Kidney (tissue), 14 donors: ENCODE measurements around the gene HEPACAM2. TPM values are rescaled to one million over a fixed set of nuclear protein-coding genes. Genes with fewer than 3 reads are reported as not detected.

Source experiments
- DNase-seq, 5 donors: peaks; one replicate each; pipeline ENCODE4 v3.0.0-alpha.2; 2013 to 2020
- FAIRE-seq: peaks from 2 replicates; lab custom pipeline; 2012; peaks lifted over from hg19 to GRCh38; lab: Jason Lieb, UNC
- H3K27ac ChIP-seq, 2 donors: one replicate each; pipeline ENCODE4 v1.7.0; 2013; ENCODE audit warnings: low read depth in 2 of 2, low read length in 2 of 2, inconsistent platforms in 1 of 2
- H3K27me3 ChIP-seq: one replicate; pipeline ENCODE4 v1.7.1; 2013; ENCODE audit warnings: low read length, inconsistent platforms; ENCODE audit not compliant: control insufficient read depth, insufficient read depth
- H3K36me3 ChIP-seq, 3 donors: one replicate each; pipeline versions ENCODE4 v1.7.0 to v1.7.1; 2013; ENCODE audit warnings: low read length in 3 of 3, control low read depth in 1 of 3, inconsistent platforms in 1 of 3; ENCODE audit not compliant: insufficient read depth in 3 of 3, control insufficient read depth in 2 of 3
- H3K4me1 ChIP-seq, 3 donors: one replicate each; pipeline versions ENCODE4 v1.7.0 to v1.7.1; 2013; ENCODE audit warnings: low read length in 3 of 3, inconsistent platforms in 1 of 3, low read depth in 1 of 3; ENCODE audit not compliant: control insufficient read depth in 2 of 3, insufficient read depth in 2 of 3
- H3K4me3 ChIP-seq, 3 donors: one replicate each; pipeline versions ENCODE4 v1.7.0 to v1.8.1; 2013; ENCODE audit warnings: low read length in 3 of 3, control low read depth in 1 of 3, inconsistent platforms in 1 of 3
- H3K9ac ChIP-seq, 3 donors: one replicate each; pipeline versions ENCODE4 v1.7.0 to v1.7.1; 2013; ENCODE audit warnings: low read length in 3 of 3, control low read depth in 1 of 3, inconsistent platforms in 1 of 3
- H3K9me3 ChIP-seq, 3 donors: one replicate each; pipeline versions ENCODE4 v1.7.0 to v1.7.1; 2013; ENCODE audit warnings: low read length in 3 of 3, control low read depth in 1 of 3, inconsistent platforms in 1 of 3; ENCODE audit not compliant: control insufficient read depth in 2 of 3, insufficient read depth in 1 of 3
- intact Hi-C: fragments of 100-400 bp; cut with DNase I; formaldehyde crosslinking; loops from one replicate; pipeline ENCODE4 v1.11.1; 2022
- polyA plus RNA-seq: library from polyadenylated mRNA; stranded (reverse); fragments of 350-450 nt; fragmentation: Illumina TruSeq; extraction: RNeasy Lipid Tissue Mini Kit (QIAGEN cat#74804); gene quantifications from one replicate; pipeline ENCODE4 v1.2.3, GENCODE V29; 2014; ENCODE audit warnings: low read depth, low replicate concordance; ENCODE audit not compliant: insufficient read depth
- total RNA-seq: library from RNA; stranded (reverse); fragmentation: NEBNext Ultra II Directional; extraction: Animal tissue kit (Norgen Biotek cat#: 25700); gene quantifications from one replicate; pipeline ENCODE4 v1.2.1, GENCODE V29; 2021
- TF ChIP-seq, protein P1 (sequence below): IDR thresholded peaks from 3 replicates; pipeline ENCODE4 v1.5.1; 2012; ENCODE audit warnings: mild to moderate bottlenecking, moderate library complexity, borderline replicate concordance; ENCODE audit not compliant: insufficient read depth; ENCODE audit errors: extremely low read depth
- donor health status: control.
- donor health status: control.
- donor health status: control.
- donor health status: control.
- donor health status: control.
- donor health status: DM: yes; HTN: yes; CAD: no.
- donor health status: Normal renal cell carcinoma (clear cell type).

HEPACAM2 gene
- total and polyA plus RNA-seq, 2 donors from 2014 or later: 2.5 to 15.1 TPM

GRCh38 chr7:93179173-93179572 is 47.1 kb downstream of the HEPACAM2 start:
- TF ChIP-seq, protein P1, sequence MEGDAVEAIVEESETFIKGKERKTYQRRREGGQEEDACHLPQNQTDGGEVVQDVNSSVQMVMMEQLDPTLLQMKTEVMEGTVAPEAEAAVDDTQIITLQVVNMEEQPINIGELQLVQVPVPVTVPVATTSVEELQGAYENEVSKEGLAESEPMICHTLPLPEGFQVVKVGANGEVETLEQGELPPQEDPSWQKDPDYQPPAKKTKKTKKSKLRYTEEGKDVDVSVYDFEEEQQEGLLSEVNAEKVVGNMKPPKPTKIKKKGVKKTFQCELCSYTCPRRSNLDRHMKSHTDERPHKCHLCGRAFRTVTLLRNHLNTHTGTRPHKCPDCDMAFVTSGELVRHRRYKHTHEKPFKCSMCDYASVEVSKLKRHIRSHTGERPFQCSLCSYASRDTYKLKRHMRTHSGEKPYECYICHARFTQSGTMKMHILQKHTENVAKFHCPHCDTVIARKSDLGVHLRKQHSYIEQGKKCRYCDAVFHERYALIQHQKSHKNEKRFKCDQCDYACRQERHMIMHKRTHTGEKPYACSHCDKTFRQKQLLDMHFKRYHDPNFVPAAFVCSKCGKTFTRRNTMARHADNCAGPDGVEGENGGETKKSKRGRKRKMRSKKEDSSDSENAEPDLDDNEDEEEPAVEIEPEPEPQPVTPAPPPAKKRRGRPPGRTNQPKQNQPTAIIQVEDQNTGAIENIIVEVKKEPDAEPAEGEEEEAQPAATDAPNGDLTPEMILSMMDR: no peak
- no peak for FAIRE-seq

GRCh38 chr7:93178213-93178612 is 48.1 kb downstream of the HEPACAM2 start:
- FAIRE-seq (peak; percentile 33), DNase-seq (peak in 1 of 5 donors; percentile 16)
- Histone ChIP-seq H3K9ac (no peak overlapping the region), H3K27me3 (no peaks in the 10 kb centered on the region), H3K9me3 (no peaks in the 10 kb centered on the region), H3K4me1 (no peaks in the 10 kb centered on the region), H3K4me3 (no peak overlapping the region), H3K27ac (no peak overlapping the region), H3K36me3 (no peaks in the 10 kb centered on the region)
- intact Hi-C loops: no loop called here
- TF ChIP-seq, protein P1: peak; percentile 18

More at GRCh38 chr7:93179173-93179572, 47.1 kb downstream of the HEPACAM2 start:
- H3K4me1 ChIP-seq: no peaks in the 10 kb centered on the region
- no peaks in the 10 kb centered on the region for H3K9me3 ChIP-seq
- DNase-seq: no peak
- no peaks in the 10 kb centered on the region for H3K27me3 ChIP-seq
- H3K4me3 ChIP-seq: no peak overlapping the region
- H3K9ac ChIP-seq: no peak overlapping the region
- intact Hi-C loops: no loop called here
- no peaks in the 10 kb centered on the region for H3K36me3 ChIP-seq
- H3K27ac ChIP-seq: no peak overlapping the region

DNA sequence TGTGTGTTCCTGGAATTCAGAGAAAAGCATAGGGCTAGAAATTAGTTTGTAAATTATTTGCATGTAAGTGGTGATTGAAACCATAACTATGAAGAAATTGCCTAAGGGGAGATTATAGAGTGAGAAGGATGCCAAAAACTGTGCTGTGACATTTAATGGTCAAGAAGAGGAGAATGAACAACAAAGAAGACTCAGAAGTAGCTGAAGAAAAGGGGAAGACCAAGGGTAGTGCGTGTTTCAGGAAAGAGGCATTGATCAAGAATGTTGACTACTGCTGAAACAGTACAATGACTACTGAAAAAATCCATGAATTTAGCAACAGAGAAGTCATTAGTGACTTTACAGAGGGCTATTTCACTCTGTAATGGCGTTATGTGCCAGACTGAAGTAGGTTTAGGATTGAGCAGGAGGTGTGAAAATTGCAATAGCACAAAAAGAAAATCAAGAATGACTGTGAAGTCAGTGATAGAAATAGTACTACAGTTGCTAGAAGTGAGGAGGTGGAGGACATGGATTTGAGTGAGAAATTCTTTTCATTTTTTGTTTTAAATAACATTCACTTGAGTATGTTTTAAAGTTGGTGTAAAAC is 49.2 kb downstream of the HEPACAM2 start:
- no peaks in the 10 kb centered on the region for H3K4me1 ChIP-seq
- intact Hi-C loops: no loop called here
- H3K36me3 ChIP-seq: no peaks in the 10 kb centered on the region
- H3K4me3 ChIP-seq: no peak overlapping the region
- no peaks in the 10 kb centered on the region for H3K27me3 ChIP-seq
- FAIRE-seq (no peak), DNase-seq (no peak)
- no peak overlapping the region for H3K27ac ChIP-seq
- peaks cover 0 to 4% (median 0%) of the 10 kb centered on the region in 3 donors for H3K9me3 ChIP-seq
- no peak overlapping the region for H3K9ac ChIP-seq
- TF ChIP-seq, protein P1: no peak

DNA sequence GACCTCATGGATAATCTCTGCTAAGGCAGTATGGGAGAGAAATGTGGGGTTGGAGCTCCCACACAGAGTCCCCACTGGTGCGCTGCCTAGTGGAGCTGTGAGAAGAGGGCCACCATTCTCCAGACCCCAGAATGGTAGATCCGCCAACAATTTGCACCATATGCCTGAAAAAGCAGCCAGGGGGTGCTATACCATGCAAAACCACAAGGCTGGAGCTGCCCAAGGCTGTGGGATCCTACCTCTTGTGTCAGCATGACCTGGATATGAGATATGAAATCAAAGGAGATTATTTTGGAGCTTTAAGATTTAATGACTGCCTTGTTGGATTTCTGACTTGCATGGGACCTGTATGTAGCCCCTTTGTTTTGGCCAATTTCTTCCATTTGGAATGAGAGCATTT is 51.0 kb downstream of the HEPACAM2 start:
- no peak overlapping the region for H3K4me3 ChIP-seq
- no peak overlapping the region for H3K9ac ChIP-seq
- intact Hi-C loops: no loop called here
- no peaks in the 10 kb centered on the region for H3K27me3 ChIP-seq
- peaks cover 0 to 12% (median 0%) of the 10 kb centered on the region in 3 donors for H3K9me3 ChIP-seq
- H3K4me1 ChIP-seq: no peaks in the 10 kb centered on the region
- FAIRE-seq (no peak), DNase-seq (peak in 1 of 5 donors; percentile 34)
- no peaks in the 10 kb centered on the region for H3K36me3 ChIP-seq
- TF ChIP-seq, protein P1: no peak
- no peak overlapping the region for H3K27ac ChIP-seq
